HG02588 (cell line): ENCODE data around the gene MMS19.
"Not testable (repeated sequence)": the region's sequence is repeated elsewhere in the genome, so short reads cannot be mapped to it uniquely, and the experiment has no call there.

Source experiments
- ATAC-seq: cut with Tn5 transposase; IDR thresholded peaks from one replicate; pipeline ENCODE4 v1.9.1; 2021; ENCODE audit warnings: mild to moderate bottlenecking, moderate library complexity; ENCODE audit not compliant: unreplicated experiment

The MMS19 gene

GRCh38 chr10:97468781-97469180 is 29.4 kb downstream of the MMS19 start:
- ATAC-seq = not testable (repeated sequence)

GRCh38 chr10:97468162-97468561 is 30.1 kb downstream of the MMS19 start:
- peak; percentile 82 for ATAC-seq

GRCh38 chr10:97466755-97467154 is 31.5 kb downstream of the MMS19 start:
- ATAC-seq = no peak

GRCh38 chr10:97465982-97466381 is 32.2 kb downstream of the MMS19 start:
- no peak for ATAC-seq

GRCh38 chr10:97464226-97464625 is 34.0 kb downstream of the MMS19 start:
- no peak for ATAC-seq

- no peak for ATAC-seq
Measured at GRCh38 chr10:97463363-97464132, 34.7 kb downstream of the MMS19 start.

GRCh38 chr10:97462309-97462708 is 35.9 kb downstream of the MMS19 start:
- ATAC-seq = no peak

GRCh38 chr10:97459933-97460332 is 38.3 kb downstream of the MMS19 start:
- ATAC-seq = no peak

GRCh38 chr10:97459111-97459510 is 39.1 kb downstream of the MMS19 start:
- no peak for ATAC-seq

GRCh38 chr10:97456686-97457065 is 41.5 kb downstream of the MMS19 start:
- ATAC-seq = no peak

- no peak for ATAC-seq
Measured at GRCh38 chr10:97456034-97456685, 42.1 kb downstream of the MMS19 start.

GRCh38 chr10:97454330-97455036 is 43.7 kb downstream of the MMS19 start:
- ATAC-seq = no peak

GRCh38 chr10:97452352-97452751 is 45.9 kb downstream of the MMS19 start:
- ATAC-seq = no peak

GRCh38 chr10:97451605-97452004 is 46.6 kb downstream of the MMS19 start:
- no peak for ATAC-seq

GRCh38 chr10:97450828-97451227 is 47.4 kb downstream of the MMS19 start:
- ATAC-seq = no peak

GRCh38 chr10:97445722-97446639 is 52.2 kb downstream of the MMS19 start, which contains the start of the genes EXOSC1 and ZDHHC16:
Gene EXOSC1 (minus strand): TSS chr10:97446006. CDS start chr10:97445985, 21 bp downstream.
Gene ZDHHC16 (plus strand): TSS chr10:97446175. CDS start chr10:97451676, 5,501 bp downstream.
- ATAC-seq = peak; percentile 94

- no peak for ATAC-seq
Measured at GRCh38 chr10:97445357-97445721, 52.9 kb downstream of the MMS19 start.

- ATAC-seq = no peak
Measured at GRCh38 chr10:97444212-97444611, 54.0 kb downstream of the MMS19 start.

- ATAC-seq = no peak
Measured at GRCh38 chr10:97442277-97442676, 55.9 kb downstream of the MMS19 start.

GRCh38 chr10:97435211-97435610 is 63.0 kb downstream of the MMS19 start:
- no peak for ATAC-seq

- ATAC-seq = no peak
Measured at GRCh38 chr10:97434557-97434956, 63.7 kb downstream of the MMS19 start.
